K562 (cell line): ENCODE data around the gene ARID3B. TPM values are rescaled to one million over a fixed set of nuclear protein-coding genes. Genes with fewer than 3 reads are reported as not detected.
A peak's percentile ranks its signal among the peaks of the same experiment; 100 is the strongest.

Source experiments
- AFF1 ChIP-seq, 2 experiments: fragments of 450-650 bp; IDR thresholded peaks; 2 replicates each; pipeline ENCODE4 v1.6.1; 2018; ENCODE audit warnings: mild to moderate bottlenecking in 2 of 2, low read depth in 1 of 2; ENCODE audit not compliant: partially characterized antibody in 2 of 2
- CTBP1 ChIP-seq: fragments of 450-650 bp; IDR thresholded peaks from 2 replicates; pipeline ENCODE4 v1.6.1; 2016; ENCODE audit warnings: borderline replicate concordance
- ETS1 ChIP-seq: conservative IDR thresholded peaks from 2 replicates; pipeline ENCODE4 v1.6.1; 2011; ENCODE audit warnings: low read depth, mild to moderate bottlenecking, low read length; ENCODE audit not compliant: control insufficient read depth
- FOSL1 ChIP-seq: fragments of 200-800 bp; sonication (Bioruptor generic); conservative IDR thresholded peaks from 2 replicates; pipeline ENCODE4 v1.6.1; 2016; ENCODE audit warnings: missing genetic modification characterization, missing compliant biosample characterization
- GTF3C2 ChIP-seq: IDR thresholded peaks from 3 replicates; pipeline ENCODE4 v1.6.1; 2011; ENCODE audit warnings: borderline replicate concordance, mild to moderate bottlenecking, moderate library complexity; ENCODE audit not compliant: insufficient read length; ENCODE audit errors: extremely low read depth
- IRF2 ChIP-seq: sonication (generic); formaldehyde crosslinking; IDR thresholded peaks from 2 replicates; pipeline ENCODE4 v1.8.1; 2022; ENCODE audit warnings: mild to moderate bottlenecking, missing genetic modification reagents
- NR2C2 ChIP-seq, 2 experiments: fragments of 200-800 bp in 1 of 2; sonication (Bioruptor generic) in 1 of 2; sonication (generic) in 1 of 2; formaldehyde crosslinking in 1 of 2; IDR thresholded peaks; 2 replicates each; pipeline versions ENCODE4 v1.6.1 to v1.8.0; 2016 to 2022; ENCODE audit warnings: mild to moderate bottlenecking in 1 of 2, missing compliant biosample characterization in 1 of 2, missing genetic modification characterization in 1 of 2, missing genetic modification reagents in 1 of 2
- NR3C1 ChIP-seq: sonication (generic); formaldehyde crosslinking; IDR thresholded peaks from 2 replicates; pipeline ENCODE4 v1.8.1; 2022; ENCODE audit warnings: missing genetic modification reagents
- PCBP1 ChIP-seq: fragments of 200-400 bp; formaldehyde crosslinking; IDR thresholded peaks from 2 replicates; pipeline ENCODE4 v1.6.1; 2018; ENCODE audit warnings: mild to moderate bottlenecking, low read depth, low read length; ENCODE audit not compliant: poor library complexity, severe bottlenecking
- PRMT5 ChIP-seq: sonication (generic); formaldehyde crosslinking; IDR thresholded peaks from 2 replicates; pipeline ENCODE4 v1.5.0; 2020; ENCODE audit warnings: missing genetic modification reagents
- SMAD4 ChIP-seq: fragments of 250-450 bp; sonication (Bioruptor Pico); conservative IDR thresholded peaks from 2 replicates; pipeline ENCODE4 v1.8.0; 2021; ENCODE audit warnings: inconsistent platforms, mild to moderate bottlenecking, moderate library complexity
- ZNF121 ChIP-seq: sonication (generic); formaldehyde crosslinking; conservative IDR thresholded peaks from 2 replicates; pipeline ENCODE4 v1.8.0; 2022; ENCODE audit warnings: missing genetic modification reagents
- ZNF253 ChIP-seq: fragments of 250-450 bp; sonication (Bioruptor Pico); conservative IDR thresholded peaks from 2 replicates; pipeline ENCODE4 v1.6.1; 2021; ENCODE audit warnings: mild to moderate bottlenecking
- polyA plus RNA-seq, 8 experiments: library from polyadenylated mRNA; depleted of rRNA in 4 of 8; stranded (reverse) in 5 of 8; unstranded in 3 of 8; fragments of >200 nt; fragmentation: Nextera tagmentation in 2 of 8; fragmentation: Illumina TruSeq in 1 of 8; extraction: Ambion mirVana in 2 of 8; extraction: Trizol in 1 of 8; gene quantifications; 2 replicates each; pipeline versions ENCODE4 v1.2.1 to v1.2.3, GENCODE V29; 2011 to 2014; ENCODE audit warnings: inconsistent platforms in 1 of 8, missing spikeins in 1 of 8
- total RNA-seq, 7 experiments: library from RNA; depleted of rRNA in 6 of 7; stranded (reverse); fragments of >200 nt in 6 of 7; fragmentation: Illumina TruSeq in 2 of 7; extraction: Trizol in 2 of 7; gene quantifications; 2 replicates each; pipeline versions ENCODE4 v1.2.1 to v1.2.3, GENCODE V29; 2011 to 2021; ENCODE audit warnings: low replicate concordance in 1 of 7

ARID3B gene
- total and polyA plus RNA-seq, 9 of the 15 experiments (the other 6 are each of a cell fraction or from before 2014, with no cell fraction given) = 0.32 to 15.1 (median 7.1) TPM

GRCh38 chr15:74535388-74536084 lies 5.5 kb upstream of the ARID3B start (continued):
- TF ChIP-seq GTF3C2 (no peak), ZNF253 (CRISPR knock-in tag) (no peak), PCBP1 (no peak), AFF1 (IDR thresholded peaks at IDR 0.05; ENCODE audit: low read depth in 1 of 2, partially characterized antibody in 2 of 2) (no peak), NR2C2 (CRISPR knock-in tag; IDR thresholded peaks at IDR 0.05) (no peak), NR2C2 (tag; IDR thresholded peaks at IDR 0.05) (peak; percentile 59; the same call in 1 of the 2 replicates), SMAD4 (0 out of 2 replicates have a peak, but pooled peaks have one; percentile 20), NR3C1 (CRISPR knock-in tag) (no peak), PRMT5 (CRISPR knock-in tag) (no peak), IRF2 (no peak), ZNF121 (CRISPR knock-in tag) (no peak), ETS1 (no peak), FOSL1 (tag) (peak; percentile 55), CTBP1 (0 out of 2 replicates have a peak, but pooled peaks have one; percentile 20)
- TF ChIP-seq, all 486 proteins: peak for 13
